Measurements from ENCODE around the gene SCARF2.
"Not testable (repeated sequence)": the region's sequence is repeated elsewhere in the genome, so short reads cannot be mapped to it uniquely, and the experiment has no call there.

SCARF2 gene

DNA sequence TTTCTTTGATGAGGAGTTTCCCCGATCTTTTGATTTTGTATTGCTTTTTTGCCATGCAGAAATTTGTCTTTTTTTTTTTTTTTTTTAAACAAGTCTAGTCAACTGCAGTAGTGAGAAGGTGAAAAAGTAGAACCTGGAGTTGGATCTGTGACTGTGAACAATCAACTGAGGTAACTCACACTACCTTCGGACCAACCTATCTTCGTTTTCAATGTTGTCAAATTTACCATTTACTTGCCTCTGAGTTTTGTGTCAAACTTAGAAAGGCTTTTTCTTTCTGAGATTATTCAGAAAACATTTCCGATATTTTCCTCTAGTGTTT is 37.5 kb upstream of the SCARF2 start:
- ATAC-seq (ENCODE audit: insufficient read depth, low read depth): no peak
- TF ChIP-seq, protein P1, sequence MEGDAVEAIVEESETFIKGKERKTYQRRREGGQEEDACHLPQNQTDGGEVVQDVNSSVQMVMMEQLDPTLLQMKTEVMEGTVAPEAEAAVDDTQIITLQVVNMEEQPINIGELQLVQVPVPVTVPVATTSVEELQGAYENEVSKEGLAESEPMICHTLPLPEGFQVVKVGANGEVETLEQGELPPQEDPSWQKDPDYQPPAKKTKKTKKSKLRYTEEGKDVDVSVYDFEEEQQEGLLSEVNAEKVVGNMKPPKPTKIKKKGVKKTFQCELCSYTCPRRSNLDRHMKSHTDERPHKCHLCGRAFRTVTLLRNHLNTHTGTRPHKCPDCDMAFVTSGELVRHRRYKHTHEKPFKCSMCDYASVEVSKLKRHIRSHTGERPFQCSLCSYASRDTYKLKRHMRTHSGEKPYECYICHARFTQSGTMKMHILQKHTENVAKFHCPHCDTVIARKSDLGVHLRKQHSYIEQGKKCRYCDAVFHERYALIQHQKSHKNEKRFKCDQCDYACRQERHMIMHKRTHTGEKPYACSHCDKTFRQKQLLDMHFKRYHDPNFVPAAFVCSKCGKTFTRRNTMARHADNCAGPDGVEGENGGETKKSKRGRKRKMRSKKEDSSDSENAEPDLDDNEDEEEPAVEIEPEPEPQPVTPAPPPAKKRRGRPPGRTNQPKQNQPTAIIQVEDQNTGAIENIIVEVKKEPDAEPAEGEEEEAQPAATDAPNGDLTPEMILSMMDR (IDR thresholded peaks at IDR 0.05; ENCODE audit: borderline replicate concordance, extremely low read depth, low read length, poor library complexity, severe bottlenecking): no peak
- DNase-seq: no peak

DNA sequence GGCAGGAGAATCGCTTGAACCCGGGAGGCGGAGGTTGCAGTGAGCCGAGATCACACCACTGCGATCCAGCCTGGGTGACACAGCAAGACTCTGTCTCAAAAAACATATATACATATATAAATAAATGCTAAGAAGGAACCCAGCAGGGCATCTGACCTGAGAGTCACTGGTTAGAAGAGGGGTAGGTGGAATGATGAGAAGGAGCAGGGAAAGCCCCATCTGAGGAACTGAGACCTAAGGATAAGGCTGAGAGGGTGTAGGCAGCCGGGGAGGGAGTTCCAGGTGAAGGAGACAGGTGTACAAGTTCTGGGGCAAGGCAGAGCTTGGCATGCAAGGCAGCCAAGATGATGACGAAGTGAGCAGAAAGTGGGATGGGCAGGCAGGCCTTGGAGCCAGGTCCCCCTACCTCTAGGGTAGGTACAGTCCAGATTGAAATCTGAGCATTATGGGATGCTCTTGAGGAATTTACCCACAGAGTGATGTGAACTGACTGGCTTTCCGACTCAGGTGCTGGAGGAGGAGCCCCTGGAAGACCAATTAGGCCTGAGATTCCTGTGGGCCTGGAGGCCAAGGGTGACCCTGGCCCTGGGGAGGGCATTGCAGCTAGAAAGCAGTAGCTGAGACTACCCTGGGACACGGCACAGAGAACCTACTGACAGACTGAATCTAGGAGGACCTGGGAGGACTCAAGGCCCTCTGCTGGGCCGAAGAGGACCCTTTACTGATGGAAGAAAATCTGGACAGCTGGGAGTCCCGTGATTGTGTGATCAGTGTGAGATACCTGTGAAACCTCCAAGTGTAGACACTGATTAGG is 35.2 kb upstream of the SCARF2 start:
- DNase-seq: no peak
- Histone ChIP-seq H3K4me2 (ENCODE audit: insufficient read depth, low read length) (no peak overlapping the region), H3K79me2 (ENCODE audit: insufficient read depth, low read length) (no peaks in the 10 kb centered on the region), H3K9me3 (ENCODE audit: insufficient read depth, low read length, severe bottlenecking) (no peaks in the 10 kb centered on the region), H3K9ac (ENCODE audit: low read depth, low read length) (no peak overlapping the region), H3K36me3 (ENCODE audit: insufficient read depth, low read length) (peaks cover 26% of the 10 kb centered on the region), H3K4me1 (ENCODE audit: insufficient read depth, low read length) (no peaks in the 10 kb centered on the region), H2AFZ (ENCODE audit: low read depth, low read length) (no peak overlapping the region), H3K27ac (ENCODE audit: low read length) (no peak overlapping the region), H3K4me3 (ENCODE audit: low read depth in 1 of 2, low read length in 2 of 2) (no peak overlapping the region), H3K27me3 (ENCODE audit: insufficient read depth, low read length, poor library complexity) (no peaks in the 10 kb centered on the region), H4K20me1 (ENCODE audit: insufficient read depth, low read length) (no peaks in the 10 kb centered on the region)
- ATAC-seq (ENCODE audit: insufficient read depth, low read depth): no peak
- TF ChIP-seq, protein P1 (IDR thresholded peaks at IDR 0.05; ENCODE audit: borderline replicate concordance, extremely low read depth, low read length, poor library complexity, severe bottlenecking): no peak
- TF ChIP-seq EZH2 (IDR thresholded peaks at IDR 0.05; ENCODE audit: borderline replicate concordance, low read depth, low read length, severe bottlenecking): no peak

More for the DNA sequence above, 37.5 kb upstream of the SCARF2 start:
- Histone ChIP-seq H3K27ac (ENCODE audit: low read length) (no peak overlapping the region), H2AFZ (ENCODE audit: low read depth, low read length) (no peak overlapping the region), H3K27me3 (ENCODE audit: insufficient read depth, low read length, poor library complexity) (no peaks in the 10 kb centered on the region), H3K9me3 (ENCODE audit: insufficient read depth, low read length, severe bottlenecking) (no peaks in the 10 kb centered on the region), H3K4me3 (ENCODE audit: low read depth in 1 of 2, low read length in 2 of 2) (no peak overlapping the region), H3K36me3 (ENCODE audit: insufficient read depth, low read length) (peaks cover 14% of the 10 kb centered on the region), H4K20me1 (ENCODE audit: insufficient read depth, low read length) (no peaks in the 10 kb centered on the region), H3K79me2 (ENCODE audit: insufficient read depth, low read length) (no peaks in the 10 kb centered on the region), H3K4me2 (ENCODE audit: insufficient read depth, low read length) (no peak overlapping the region), H3K9ac (ENCODE audit: low read depth, low read length) (no peak overlapping the region), H3K4me1 (ENCODE audit: insufficient read depth, low read length) (no peaks in the 10 kb centered on the region)

DNA sequence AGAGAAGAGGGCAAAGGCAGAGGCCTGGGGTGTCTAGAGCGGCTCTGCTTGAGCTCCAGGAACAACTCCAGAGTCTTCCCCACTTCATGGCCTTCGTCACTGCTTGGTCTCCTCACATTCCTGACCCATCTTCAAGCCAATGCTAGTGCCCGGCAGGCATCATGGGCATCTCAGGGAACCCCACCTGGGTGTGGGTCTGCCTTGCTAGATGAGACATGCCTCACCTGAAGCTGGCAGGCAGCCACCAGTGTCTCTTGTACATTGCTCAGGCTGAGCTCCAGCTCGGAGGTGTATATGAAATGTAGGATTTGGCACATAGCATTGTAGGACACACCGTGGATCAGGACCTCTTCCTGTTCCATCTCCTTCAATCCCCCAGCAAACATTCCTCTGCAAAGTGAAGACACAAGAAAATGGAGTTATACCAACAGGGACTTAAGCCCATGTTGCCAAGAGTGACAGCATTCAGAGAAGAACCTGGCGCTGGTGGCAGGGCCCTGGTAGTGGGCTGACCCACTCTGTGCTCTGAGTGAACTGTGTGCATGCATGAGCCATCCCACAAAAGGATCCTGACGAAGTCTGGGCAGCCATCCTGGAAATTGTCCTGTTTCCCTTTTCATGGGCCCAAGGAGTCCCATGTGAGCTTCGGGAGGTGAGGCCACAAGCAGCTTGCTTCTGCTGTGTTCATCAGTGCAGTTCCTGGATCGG is 33.7 kb upstream of the SCARF2 start:
- no peak for DNase-seq
- Histone ChIP-seq H3K9me3 (ENCODE audit: insufficient read depth, low read length, severe bottlenecking) (no peaks in the 10 kb centered on the region), H3K36me3 (ENCODE audit: insufficient read depth, low read length) (peaks cover 26% of the 10 kb centered on the region), H3K27ac (ENCODE audit: low read length) (no peak overlapping the region), H3K27me3 (ENCODE audit: insufficient read depth, low read length, poor library complexity) (no peaks in the 10 kb centered on the region), H4K20me1 (ENCODE audit: insufficient read depth, low read length) (no peaks in the 10 kb centered on the region), H3K79me2 (ENCODE audit: insufficient read depth, low read length) (no peaks in the 10 kb centered on the region), H3K9ac (ENCODE audit: low read depth, low read length) (no peak overlapping the region), H3K4me2 (ENCODE audit: insufficient read depth, low read length) (no peak overlapping the region), H2AFZ (ENCODE audit: low read depth, low read length) (no peak overlapping the region), H3K4me3 (ENCODE audit: low read depth in 1 of 2, low read length in 2 of 2) (no peak overlapping the region), H3K4me1 (ENCODE audit: insufficient read depth, low read length) (no peaks in the 10 kb centered on the region)
- no peak for ATAC-seq (ENCODE audit: insufficient read depth, low read depth)
- TF ChIP-seq, protein P1 (IDR thresholded peaks at IDR 0.05; ENCODE audit: borderline replicate concordance, extremely low read depth, low read length, poor library complexity, severe bottlenecking): no peak
- no peak for TF ChIP-seq EZH2 (IDR thresholded peaks at IDR 0.05; ENCODE audit: borderline replicate concordance, low read depth, low read length, severe bottlenecking)

DNA sequence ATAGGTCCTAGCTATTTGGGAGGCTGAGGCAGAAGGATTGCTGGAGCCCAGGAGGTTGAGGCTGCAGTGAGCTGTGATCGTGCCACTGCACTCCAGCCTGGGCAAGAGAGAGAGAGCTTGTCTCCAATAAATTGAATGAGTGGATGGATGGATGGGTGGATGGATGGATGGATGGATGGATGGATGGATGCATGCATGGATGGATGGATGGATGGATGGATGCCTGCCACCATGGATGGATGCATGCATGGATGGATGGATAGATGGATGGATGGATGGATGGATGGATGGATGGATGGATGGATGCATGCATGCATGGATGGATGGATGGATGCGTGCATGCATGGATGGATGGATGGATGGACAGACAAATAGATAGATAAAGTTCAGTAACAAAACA is 32.9 kb upstream of the SCARF2 start:
- peaks cover 26% of the 10 kb centered on the region for H3K36me3 ChIP-seq (ENCODE audit: insufficient read depth, low read length)
- H3K4me2 ChIP-seq (ENCODE audit: insufficient read depth, low read length); H3K27me3 ChIP-seq (ENCODE audit: insufficient read depth, low read length, poor library complexity); H4K20me1 ChIP-seq (ENCODE audit: insufficient read depth, low read length); H3K4me3 ChIP-seq (ENCODE audit: low read depth in 1 of 2, low read length in 2 of 2); DNase-seq; H3K79me2 ChIP-seq (ENCODE audit: insufficient read depth, low read length); H2AFZ ChIP-seq (ENCODE audit: low read depth, low read length); H3K4me1 ChIP-seq (ENCODE audit: insufficient read depth, low read length); H3K9me3 ChIP-seq (ENCODE audit: insufficient read depth, low read length, severe bottlenecking); ATAC-seq (ENCODE audit: insufficient read depth, low read depth); H3K27ac ChIP-seq (ENCODE audit: low read length); H3K9ac ChIP-seq (ENCODE audit: low read depth, low read length): not testable (repeated sequence)
